ENCODE measurements around the gene PTPN6. TPM values are rescaled to one million over a fixed set of nuclear protein-coding genes. Genes with fewer than 3 reads are reported as not detected.

PTPN6 gene
- total and polyA plus RNA-seq, 2 of the 13 experiments (the other 11 are each of a cell fraction or from before 2014, with no cell fraction given) = 10.5 to 10.6 TPM

DNA sequence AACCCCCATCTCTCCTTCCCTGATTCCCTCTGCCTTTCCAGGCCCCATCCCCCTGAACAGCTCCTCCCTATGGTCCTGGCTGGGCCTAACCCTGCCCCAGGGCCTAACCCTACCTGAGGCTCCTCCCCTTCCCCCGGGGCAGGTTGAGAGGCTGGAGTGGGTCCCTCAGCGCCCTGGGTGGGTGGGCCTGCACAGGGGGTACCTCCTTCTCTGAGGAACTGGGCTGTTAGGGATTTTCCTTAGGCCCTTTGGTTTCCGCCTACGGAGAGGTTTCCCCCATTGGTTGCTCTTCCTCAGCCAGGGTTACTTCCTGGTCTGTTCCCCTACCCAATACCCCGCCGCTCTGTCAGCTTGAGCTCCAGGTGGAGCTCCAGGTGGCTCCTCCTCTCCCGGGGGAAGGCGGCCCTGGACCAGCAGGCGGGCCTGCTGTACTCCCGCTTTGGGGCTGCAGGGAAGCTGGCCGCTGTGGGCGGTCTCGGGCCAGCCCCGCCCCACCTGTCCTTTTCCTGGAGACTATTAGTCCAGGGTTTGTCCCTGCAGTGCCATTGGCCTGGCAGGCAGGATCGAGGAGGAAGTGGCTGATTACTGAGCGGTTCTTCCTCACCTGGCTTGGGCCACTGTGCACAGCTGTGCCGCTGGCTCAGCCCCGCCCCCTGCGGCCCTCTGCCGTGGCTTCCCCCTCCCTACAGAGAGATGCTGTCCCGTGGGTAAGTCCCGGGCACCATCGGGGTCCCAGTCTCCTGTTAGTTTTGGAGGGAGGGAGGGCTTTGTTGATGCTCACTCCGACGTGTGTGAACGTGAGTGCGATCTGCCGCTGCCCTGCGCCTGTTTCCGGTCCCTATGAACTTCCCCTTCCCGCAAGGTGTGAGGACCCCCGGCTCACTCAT lies 4.9 kb upstream of the PTPN6 start (continued):
- peak; percentile 61 for TF ChIP-seq HBP1 (CRISPR knock-in tag; IDR thresholded peaks at IDR 0.05; ENCODE audit: low read depth)
- no peak for TF ChIP-seq MZF1 (CRISPR knock-in tag; IDR thresholded peaks at IDR 0.05; ENCODE audit: borderline replicate concordance)
- TF ChIP-seq, protein P1, sequence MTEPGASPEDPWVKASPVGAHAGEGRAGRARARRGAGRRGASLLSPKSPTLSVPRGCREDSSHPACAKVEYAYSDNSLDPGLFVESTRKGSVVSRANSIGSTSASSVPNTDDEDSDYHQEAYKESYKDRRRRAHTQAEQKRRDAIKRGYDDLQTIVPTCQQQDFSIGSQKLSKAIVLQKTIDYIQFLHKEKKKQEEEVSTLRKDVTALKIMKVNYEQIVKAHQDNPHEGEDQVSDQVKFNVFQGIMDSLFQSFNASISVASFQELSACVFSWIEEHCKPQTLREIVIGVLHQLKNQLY (CRISPR knock-in tag; IDR thresholded peaks at IDR 0.05) = peak; percentile 14; the same call in 1 of the 2 replicates
- TF ChIP-seq, protein P2, sequence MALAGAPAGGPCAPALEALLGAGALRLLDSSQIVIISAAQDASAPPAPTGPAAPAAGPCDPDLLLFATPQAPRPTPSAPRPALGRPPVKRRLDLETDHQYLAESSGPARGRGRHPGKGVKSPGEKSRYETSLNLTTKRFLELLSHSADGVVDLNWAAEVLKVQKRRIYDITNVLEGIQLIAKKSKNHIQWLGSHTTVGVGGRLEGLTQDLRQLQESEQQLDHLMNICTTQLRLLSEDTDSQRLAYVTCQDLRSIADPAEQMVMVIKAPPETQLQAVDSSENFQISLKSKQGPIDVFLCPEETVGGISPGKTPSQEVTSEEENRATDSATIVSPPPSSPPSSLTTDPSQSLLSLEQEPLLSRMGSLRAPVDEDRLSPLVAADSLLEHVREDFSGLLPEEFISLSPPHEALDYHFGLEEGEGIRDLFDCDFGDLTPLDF (CRISPR knock-in tag; IDR thresholded peaks at IDR 0.05) = 0 out of 2 replicates have a peak, but pooled peaks have one; percentile 41
- TF ChIP-seq NR3C1 (CRISPR knock-in tag; IDR thresholded peaks at IDR 0.05) = no peak
- TF ChIP-seq ZNF557 (CRISPR knock-in tag; IDR thresholded peaks at IDR 0.05) = no peak
- no peak for TF ChIP-seq ZNF563 (CRISPR knock-in tag; IDR thresholded peaks at IDR 0.05)
- TF ChIP-seq MEIS2 (CRISPR knock-in tag; IDR thresholded peaks at IDR 0.05) = peak; percentile 73
- no peak for TF ChIP-seq EHMT2 (IDR thresholded peaks at IDR 0.05; ENCODE audit: borderline replicate concordance, low read depth, low read length)
- peak; percentile 75; the same call in 1 of the 2 replicates for TF ChIP-seq ZNF83 (CRISPR knock-in tag; IDR thresholded peaks at IDR 0.05; ENCODE audit: borderline replicate concordance)
- peak; percentile 88 for TF ChIP-seq POLR2G (IDR thresholded peaks at IDR 0.05; ENCODE audit: low read depth, low read length)
- peak; percentile 59; the same call in 1 of the 2 replicates for TF ChIP-seq ZBTB26 (CRISPR knock-in tag; IDR thresholded peaks at IDR 0.05; ENCODE audit: borderline replicate concordance)
- TF ChIP-seq FOXA3 (CRISPR knock-in tag; IDR thresholded peaks at IDR 0.05) = peak; percentile 42; the same call in 1 of the 2 replicates
- no peak for TF ChIP-seq ZNF660 (CRISPR knock-in tag; IDR thresholded peaks at IDR 0.05; ENCODE audit: borderline replicate concordance, low read depth)
- TF ChIP-seq ELF4 (CRISPR knock-in tag; IDR thresholded peaks at IDR 0.05; ENCODE audit: borderline replicate concordance) = 0 out of 2 replicates have a peak, but pooled peaks have one; percentile 36
- peak; percentile 49; the same call in 1 of the 2 replicates for TF ChIP-seq EED (CRISPR knock-in tag; IDR thresholded peaks at IDR 0.05)
- peak; percentile 97 for TF ChIP-seq RFXAP (CRISPR knock-in tag; IDR thresholded peaks at IDR 0.05; ENCODE audit: borderline replicate concordance)
- TF ChIP-seq FOSL2 (CRISPR knock-in tag; IDR thresholded peaks at IDR 0.05) = 0 out of 2 replicates have a peak, but pooled peaks have one; percentile 39
- peak; percentile 88 for TF ChIP-seq GABPB1 (CRISPR knock-in tag; IDR thresholded peaks at IDR 0.05)
- TF ChIP-seq, protein P3, sequence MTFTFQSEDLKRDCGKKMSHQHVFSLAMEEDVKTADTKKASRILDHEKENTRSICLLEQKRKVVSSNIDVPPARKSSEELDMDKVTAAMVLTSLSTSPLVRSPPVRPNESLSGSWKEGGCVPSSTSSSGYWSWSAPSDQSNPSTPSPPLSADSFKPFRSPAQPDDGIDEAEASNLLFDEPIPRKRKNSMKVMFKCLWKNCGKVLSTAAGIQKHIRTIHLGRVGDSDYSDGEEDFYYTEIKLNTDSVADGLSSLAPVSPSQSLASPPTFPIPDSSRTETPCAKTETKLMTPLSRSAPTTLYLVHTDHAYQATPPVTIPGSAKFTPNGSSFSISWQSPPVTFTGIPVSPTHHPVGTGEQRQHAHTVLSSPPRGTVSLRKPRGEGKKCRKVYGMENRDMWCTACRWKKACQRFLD (CRISPR knock-in tag; IDR thresholded peaks at IDR 0.05; ENCODE audit: borderline replicate concordance) = peak; percentile 71; the same call in 1 of the 2 replicates
- 0 out of 2 replicates have a peak, but pooled peaks have one; percentile 53 for TF ChIP-seq ATF7-NPFF (CRISPR knock-in tag; IDR thresholded peaks at IDR 0.05; ENCODE audit: low read depth)
- TF ChIP-seq, protein P4, sequence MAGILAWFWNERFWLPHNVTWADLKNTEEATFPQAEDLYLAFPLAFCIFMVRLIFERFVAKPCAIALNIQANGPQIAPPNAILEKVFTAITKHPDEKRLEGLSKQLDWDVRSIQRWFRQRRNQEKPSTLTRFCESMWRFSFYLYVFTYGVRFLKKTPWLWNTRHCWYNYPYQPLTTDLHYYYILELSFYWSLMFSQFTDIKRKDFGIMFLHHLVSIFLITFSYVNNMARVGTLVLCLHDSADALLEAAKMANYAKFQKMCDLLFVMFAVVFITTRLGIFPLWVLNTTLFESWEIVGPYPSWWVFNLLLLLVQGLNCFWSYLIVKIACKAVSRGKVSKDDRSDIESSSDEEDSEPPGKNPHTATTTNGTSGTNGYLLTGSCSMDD (CRISPR knock-in tag; IDR thresholded peaks at IDR 0.05) = no peak
